ENCODE results near the gene ZFYVE1. TPM values are rescaled to one million over a fixed set of nuclear protein-coding genes. Genes with fewer than 3 reads are reported as not detected.
A peak's percentile ranks its signal among the peaks of the same experiment; 100 is the strongest.

The ZFYVE1 gene
- total RNA-seq, 1 experiment from 2014 or later, result 10.6 TPM

- peaks cover 12% of the 10 kb centered on the region for H3K4me1 Mint-ChIP-seq (ENCODE audit: low read depth, unreplicated experiment)
- BruUV-seq (replicated peaks), result no TSS peak
- H3K27me3 Mint-ChIP-seq (ENCODE audit: unreplicated experiment), result no peaks in the 10 kb centered on the region
- intact Hi-C loops (cut with micrococcal nuclease; ENCODE audit: unreplicated experiment), result no loop called here
- TF ChIP-seq CTCF (IDR thresholded peaks at IDR 0.05; ENCODE audit: unreplicated experiment), result no peak
- H3K4me3 Mint-ChIP-seq (ENCODE audit: low read depth, unreplicated experiment), result no peak overlapping the region
- no peaks in the 10 kb centered on the region for H3K9me3 Mint-ChIP-seq (ENCODE audit: low read depth, unreplicated experiment)
- H3K27ac Mint-ChIP-seq (ENCODE audit: unreplicated experiment), result no peak overlapping the region
- no peak for DNase-seq
- CTCF ChIA-PET, result interaction anchor here (0.6 kb wide), 1 partner anchor 41 kb away, joined by 5 read pairs; no protein-coding TSS in a partner anchor
- H3K36me3 Mint-ChIP-seq (ENCODE audit: insufficient read depth, unreplicated experiment), result peaks cover 19% of the 10 kb centered on the region
Measured at GRCh38 chr14:72929316-72930080, 97.4 kb downstream of the ZFYVE1 start.

- intact Hi-C loops (cut with micrococcal nuclease; ENCODE audit: unreplicated experiment), result no loop called here
- no peak for DNase-seq
- peaks cover 19% of the 10 kb centered on the region for H3K36me3 Mint-ChIP-seq (ENCODE audit: insufficient read depth, unreplicated experiment)
- no peak overlapping the region for H3K27ac Mint-ChIP-seq (ENCODE audit: unreplicated experiment)
- no peak for TF ChIP-seq CTCF (IDR thresholded peaks at IDR 0.05; ENCODE audit: unreplicated experiment)
- H3K4me1 Mint-ChIP-seq (ENCODE audit: low read depth, unreplicated experiment), result peaks cover 16% of the 10 kb centered on the region
- no peak overlapping the region for H3K4me3 Mint-ChIP-seq (ENCODE audit: low read depth, unreplicated experiment)
- CTCF ChIA-PET, result interaction anchor here (0.6 kb wide), 1 partner anchor 40 kb away, joined by 5 read pairs; no protein-coding TSS in a partner anchor
- H3K9me3 Mint-ChIP-seq (ENCODE audit: low read depth, unreplicated experiment), result no peaks in the 10 kb centered on the region
- H3K27me3 Mint-ChIP-seq (ENCODE audit: unreplicated experiment), result no peaks in the 10 kb centered on the region
- BruUV-seq (replicated peaks), result no TSS peak
Measured at GRCh38 chr14:72928872-72929271, 98.0 kb downstream of the ZFYVE1 start.

- TF ChIP-seq CTCF (IDR thresholded peaks at IDR 0.05; ENCODE audit: unreplicated experiment), result no peak
- intact Hi-C loops (cut with micrococcal nuclease; ENCODE audit: unreplicated experiment), result no loop called here
- no TSS peak for BruUV-seq (replicated peaks)
- Mint-ChIP-seq H3K9me3 (ENCODE audit: low read depth, unreplicated experiment) (no peaks in the 10 kb centered on the region), H3K4me1 (ENCODE audit: low read depth, unreplicated experiment) (peaks cover 16% of the 10 kb centered on the region), H3K4me3 (ENCODE audit: low read depth, unreplicated experiment) (peak within 1 kb of the TSS; percentile 84), H3K36me3 (ENCODE audit: insufficient read depth, unreplicated experiment) (peaks cover 19% of the 10 kb centered on the region), H3K27ac (ENCODE audit: unreplicated experiment) (peak within 1 kb of the TSS; percentile 69), H3K27me3 (ENCODE audit: unreplicated experiment) (no peaks in the 10 kb centered on the region)
- CTCF ChIA-PET, result interaction anchor here (0.6 to 1.2 kb wide), 4 partner anchors 18 to 413 kb away, joined by 3 to 5 read pairs (median 3); no protein-coding TSS in a partner anchor
- peak; percentile 95 for DNase-seq
Measured at GRCh38 chr14:72926292-72927028, 100.4 kb downstream of the ZFYVE1 start, which contains the start of gene DCAF4. Gene DCAF4, plus strand, starts transcription at chr14:72926464. Its CDS starts 11,515 bp downstream, at chr14:72937979.

GRCh38 chr14:72925815-72926291, 101.1 kb downstream of the ZFYVE1 start:
- CTCF ChIA-PET, result interaction anchor here (0.6 to 1.2 kb wide), 3 partner anchors 144 to 412 kb away, joined by 3 to 5 read pairs (median 3); no protein-coding TSS in a partner anchor
- BruUV-seq (replicated peaks), result no TSS peak
- Mint-ChIP-seq H3K4me1 (ENCODE audit: low read depth, unreplicated experiment) (peaks cover 16% of the 10 kb centered on the region), H3K36me3 (ENCODE audit: insufficient read depth, unreplicated experiment) (peaks cover 19% of the 10 kb centered on the region), H3K27me3 (ENCODE audit: unreplicated experiment) (no peaks in the 10 kb centered on the region), H3K4me3 (ENCODE audit: low read depth, unreplicated experiment) (peak overlapping the region; percentile 84), H3K27ac (ENCODE audit: unreplicated experiment) (peak overlapping the region; percentile 69), H3K9me3 (ENCODE audit: low read depth, unreplicated experiment) (no peaks in the 10 kb centered on the region)
- intact Hi-C loops (cut with micrococcal nuclease; ENCODE audit: unreplicated experiment), result no loop called here
- TF ChIP-seq CTCF (IDR thresholded peaks at IDR 0.05; ENCODE audit: unreplicated experiment), result no peak
- DNase-seq, result no peak
